Measurements from ENCODE around the gene FUT9.

- TF ChIP-seq CTCF (IDR thresholded peaks at IDR 0.05) (no peak), POLR2A (IDR thresholded peaks at IDR 0.05) (no peak)
These were observed 234.0 kb downstream of the FUT9 start for GRCh38 chr6:96249755-96250154.

Measured in prostate gland (tissue), 2 donors.